Upper lobe of left lung (tissue), 4 donors: ENCODE data around the gene PAX9.

Experiments
- CTCF ChIP-seq, 6 experiments: fragments of 450-650 bp in 4 of 6; fragments of 200-600 bp in 2 of 6; sonication (generic) in 2 of 6; IDR thresholded peaks; one replicate each; pipeline ENCODE4 v1.5.1; 2016 to 2019; ENCODE audit warnings: antibody characterized with exemption in 6 of 6
- EP300 ChIP-seq, 4 donors: sonication (generic); formaldehyde crosslinking; IDR thresholded peaks; one replicate each; pipeline ENCODE4 v1.5.1; 2017; ENCODE audit warnings: antibody characterized with exemption in 4 of 4, control low read depth in 2 of 4
- POLR2A ChIP-seq, 4 donors: fragments of 450-650 bp; IDR thresholded peaks; one replicate each; pipeline ENCODE4 v1.5.1; 2016 to 2017; ENCODE audit warnings: antibody characterized with exemption in 4 of 4, mild to moderate bottlenecking in 2 of 4

DNA sequence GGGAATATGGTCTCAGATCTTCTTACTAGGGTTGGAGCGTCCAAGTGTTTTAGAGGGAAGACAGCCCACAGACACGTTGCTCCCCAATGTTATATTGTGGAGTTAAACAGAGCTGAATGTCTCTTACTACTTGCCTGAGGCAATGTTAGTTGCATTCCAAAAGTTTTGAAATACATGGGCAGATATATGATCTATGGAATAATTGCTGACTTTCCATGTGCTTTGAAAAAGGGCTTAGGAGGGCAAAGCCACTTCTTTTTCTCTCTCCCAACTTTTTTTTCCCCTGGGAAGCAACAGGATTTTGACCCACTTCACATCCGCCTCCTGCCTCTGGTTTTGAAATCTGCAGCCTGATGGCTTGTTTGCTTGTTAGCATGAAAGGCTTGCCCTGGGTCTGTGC is 33.7 kb upstream of the PAX9 start:
- TF ChIP-seq CTCF (IDR thresholded peaks at IDR 0.05) (no peak), POLR2A (IDR thresholded peaks at IDR 0.05) (no peak), EP300 (IDR thresholded peaks at IDR 0.05) (no peak)
